Dedifferentiated amniotic fluid mesenchymal stem cell (primary cell): ENCODE data around the gene TPRA1.

Source experiments
- DNase-seq: peaks from one replicate; pipeline ENCODE4 v3.0.0-alpha.2; 2016; ENCODE audit errors: extremely low spot score

Gene TPRA1

GRCh38 chr3:127560051-127560787 lies 30.3 kb downstream of the TPRA1 start:
- no peak for DNase-seq

DNA sequence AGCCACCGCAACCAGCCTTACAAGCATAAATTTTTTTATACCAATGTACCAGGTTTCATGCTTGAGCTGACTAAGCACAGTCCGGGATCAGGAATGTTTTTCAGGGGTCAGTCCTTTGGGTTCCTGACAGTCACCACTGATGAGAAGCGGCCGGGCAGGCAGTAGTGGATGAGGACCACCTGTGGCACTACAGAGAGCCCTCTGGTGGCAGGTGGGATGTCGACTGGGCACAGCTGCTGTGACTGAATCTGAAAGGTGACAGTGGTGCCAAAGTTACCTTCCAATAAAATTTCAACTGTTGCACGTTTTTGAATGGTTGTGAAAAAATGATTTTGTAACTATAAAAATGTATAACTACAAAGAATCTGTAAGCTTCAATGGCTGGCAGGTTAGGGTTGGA lies 34.0 kb downstream of the TPRA1 start:
- DNase-seq, result no peak

DNA sequence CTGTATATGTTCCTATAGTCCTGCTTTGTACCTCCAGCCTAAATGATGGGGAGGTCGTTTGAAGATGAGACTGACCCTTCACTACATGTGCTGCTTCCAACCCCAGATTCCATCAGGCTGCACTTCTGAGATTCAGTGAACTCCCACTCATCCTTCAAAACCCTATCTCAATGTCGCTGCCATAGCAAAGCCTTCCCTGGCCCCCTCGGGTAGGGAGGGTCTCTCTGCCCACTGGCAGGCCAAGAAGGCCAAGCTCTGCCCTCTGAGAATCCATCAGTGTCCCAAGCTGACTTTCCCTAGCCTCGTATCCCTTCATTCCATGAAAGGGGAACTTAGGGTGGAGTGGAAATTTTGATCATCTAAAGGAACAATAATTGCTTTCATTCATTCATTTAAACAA lies 35.4 kb downstream of the TPRA1 start:
- no peak for DNase-seq

- no peak for DNase-seq
Observed at GRCh38 chr3:127552038-127552437, 38.5 kb downstream of the TPRA1 start.

DNA sequence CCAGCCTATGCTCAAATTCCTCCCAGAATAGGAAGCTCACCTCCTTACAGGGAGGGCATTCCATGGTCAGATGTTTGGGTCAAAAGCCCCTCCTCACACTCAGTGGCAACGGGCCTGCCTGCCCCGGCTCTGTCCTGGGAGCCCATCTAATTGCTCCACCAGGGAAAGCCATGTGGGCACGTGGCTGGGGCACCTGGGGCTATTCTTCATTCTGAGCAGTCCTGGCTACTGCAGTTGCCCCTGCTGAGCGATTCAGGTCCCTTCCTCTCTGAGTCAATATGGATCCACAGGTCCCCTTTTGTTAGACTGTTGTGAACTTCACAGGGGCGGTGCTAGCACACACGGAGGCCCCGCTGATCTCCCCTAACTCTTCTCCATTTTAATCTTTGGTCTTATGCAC lies 39.4 kb downstream of the TPRA1 start:
- no peak for DNase-seq

GRCh38 chr3:127550468-127551157 lies 39.9 kb downstream of the TPRA1 start:
- DNase-seq, result no peak

- no peak for DNase-seq
Observed at GRCh38 chr3:127549826-127550467, 40.6 kb downstream of the TPRA1 start.

- DNase-seq, result peak; percentile 40
Observed at GRCh38 chr3:127547761-127548605, 42.5 kb downstream of the TPRA1 start.

DNA sequence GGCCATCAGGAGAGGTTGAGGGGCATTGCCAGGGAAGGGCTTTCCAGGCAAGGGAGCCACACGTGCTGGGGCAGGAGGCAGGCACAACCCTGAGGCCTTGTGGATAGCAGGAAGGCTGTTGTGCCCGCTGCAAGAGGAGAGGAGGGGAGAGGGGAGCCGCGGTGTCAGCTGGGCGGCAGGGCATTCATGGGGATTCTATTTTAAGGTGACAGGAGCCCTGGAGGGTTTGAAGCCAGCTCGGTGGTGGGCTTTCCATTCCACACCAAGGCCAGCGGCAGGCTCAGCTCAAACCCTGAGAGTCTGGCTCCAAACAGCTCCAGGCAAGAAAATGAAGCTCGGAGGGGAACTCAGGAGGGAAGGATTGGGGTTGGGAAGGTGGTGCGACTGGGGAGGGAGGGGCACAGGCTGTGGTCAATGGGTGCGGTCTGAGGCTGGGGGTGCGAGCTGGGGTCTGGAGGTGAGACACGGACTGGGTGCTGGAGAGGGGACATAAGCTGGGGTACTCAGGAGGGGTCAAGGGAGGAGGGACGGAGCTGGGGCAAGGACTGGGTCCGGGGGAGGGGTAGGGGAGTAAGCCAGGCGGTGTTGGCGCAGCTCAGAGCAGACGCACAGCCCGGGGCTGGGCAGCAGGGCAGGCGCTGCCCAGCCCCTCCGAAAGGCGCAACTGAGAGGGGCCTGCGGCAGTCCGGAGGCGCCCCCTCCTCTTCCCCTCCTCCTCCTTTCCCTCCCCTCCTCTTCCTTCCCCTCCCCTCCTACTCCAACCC lies 43.4 kb downstream of the TPRA1 start:
- DNase-seq, result no peak

DNA sequence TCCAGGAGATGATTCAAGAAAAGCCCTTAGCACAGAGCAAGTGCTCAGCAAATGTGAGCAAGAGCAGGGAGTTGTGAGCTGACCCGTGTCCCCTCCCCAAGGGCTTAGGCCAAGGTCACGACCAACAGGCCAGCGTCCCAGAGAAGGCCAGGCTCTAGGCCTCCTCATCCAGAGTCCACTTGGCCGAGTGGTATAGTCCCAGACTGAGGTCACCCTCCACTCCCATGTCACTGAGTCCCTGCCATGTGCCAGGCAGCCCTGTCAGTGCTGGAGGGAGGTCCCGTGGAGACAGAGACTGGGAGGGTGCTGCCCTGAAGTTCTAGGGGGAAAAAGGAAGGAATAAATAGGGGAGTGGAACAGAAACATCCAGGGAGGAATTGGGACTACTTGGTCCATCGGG lies 44.0 kb downstream of the TPRA1 start:
- no peak for DNase-seq

DNA sequence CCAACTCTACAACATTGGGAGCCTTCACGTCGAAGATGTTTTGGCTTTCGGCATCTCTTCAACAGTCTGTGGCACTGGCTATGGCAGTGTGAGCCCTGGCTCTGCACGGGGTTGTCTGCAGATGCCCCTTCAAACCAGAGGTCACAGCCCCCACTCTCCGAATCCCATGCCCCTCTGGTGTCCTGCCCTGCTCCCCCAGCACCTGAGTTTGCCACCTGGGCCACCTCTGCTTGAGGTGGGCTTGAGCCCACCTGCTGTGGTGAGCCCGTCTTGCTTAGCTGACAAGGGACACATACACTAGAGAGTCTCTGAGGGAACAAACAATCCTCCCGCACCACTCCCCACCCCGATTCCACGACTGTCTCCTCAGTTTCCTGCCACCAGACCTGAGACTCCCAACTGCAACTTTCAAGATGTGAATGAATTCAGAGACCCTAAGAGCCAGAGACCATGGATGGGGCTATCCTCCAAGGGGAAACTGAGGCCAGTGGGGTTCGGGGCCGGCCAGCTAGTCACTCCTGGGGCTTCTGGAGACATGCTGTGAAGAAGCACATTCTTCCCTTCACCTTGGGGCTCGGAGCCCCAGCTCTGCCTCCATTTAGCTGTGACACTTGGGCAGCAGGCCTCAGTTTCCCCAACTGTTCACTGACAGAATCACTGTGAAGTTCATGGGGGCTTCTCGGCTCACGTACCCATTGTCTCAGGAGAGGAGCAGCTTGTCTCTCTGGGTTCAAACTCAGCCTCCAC lies 44.6 kb downstream of the TPRA1 start:
- no peak for DNase-seq

- DNase-seq, result no peak
Observed at GRCh38 chr3:127545216-127545615, 45.3 kb downstream of the TPRA1 start.

GRCh38 chr3:127544803-127545201 lies 45.7 kb downstream of the TPRA1 start:
- DNase-seq, result no peak

DNA sequence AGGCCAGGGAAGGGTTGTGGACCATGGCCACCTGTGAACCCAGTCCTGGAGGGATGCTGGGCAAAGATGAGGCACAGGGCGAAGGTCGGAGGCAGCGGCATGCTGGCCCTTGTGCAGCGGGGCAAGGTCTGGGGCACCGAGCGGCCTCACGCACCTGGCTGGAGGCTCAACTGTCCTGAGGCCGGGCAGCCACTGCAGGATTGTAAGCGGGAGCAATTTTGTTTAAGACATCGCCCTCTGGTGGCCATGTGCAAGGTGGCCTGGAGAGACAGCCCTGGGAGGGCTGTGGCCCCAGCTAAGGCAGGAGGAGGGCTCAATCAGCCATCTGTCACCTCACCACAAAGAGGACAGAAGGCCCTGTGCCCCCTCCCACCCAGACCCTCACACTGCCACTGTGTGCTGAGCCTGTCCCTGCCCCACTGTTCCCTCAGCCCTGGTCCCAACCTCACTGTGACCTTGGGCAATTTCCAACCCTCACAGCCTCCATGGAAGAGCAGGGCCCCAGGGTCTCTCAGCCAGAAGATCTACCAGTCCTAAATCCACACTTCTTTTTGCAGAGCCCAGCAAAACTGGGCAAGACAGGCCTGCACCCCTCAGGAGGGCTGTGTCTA lies 46.2 kb downstream of the TPRA1 start:
- DNase-seq, result peak; percentile 19

DNA sequence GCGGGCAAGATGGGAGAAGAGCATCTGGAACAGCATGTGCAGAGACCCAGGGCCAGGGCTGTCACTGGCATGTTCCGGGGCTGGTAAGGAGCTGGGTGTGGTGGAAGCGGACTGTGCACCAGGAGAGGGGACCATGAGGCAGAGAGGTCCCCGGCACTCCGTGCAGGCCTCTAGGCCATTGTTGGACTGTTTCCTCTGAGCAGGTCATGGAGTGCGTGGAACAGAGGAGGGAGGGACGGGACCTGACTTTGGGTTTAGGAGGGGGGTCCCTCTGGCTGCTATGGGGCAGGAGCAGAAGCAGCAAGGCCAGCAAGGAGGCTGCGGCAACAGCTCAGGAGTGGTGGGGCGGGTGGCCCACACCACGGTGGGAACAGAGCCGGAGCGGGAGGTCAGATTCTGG lies 47.1 kb downstream of the TPRA1 start:
- no peak for DNase-seq

- DNase-seq, result no peak
Observed at GRCh38 chr3:127542441-127542952, 48.0 kb downstream of the TPRA1 start.

- no peak for DNase-seq
Observed at GRCh38 chr3:127541320-127541719, 49.2 kb downstream of the TPRA1 start.

DNA sequence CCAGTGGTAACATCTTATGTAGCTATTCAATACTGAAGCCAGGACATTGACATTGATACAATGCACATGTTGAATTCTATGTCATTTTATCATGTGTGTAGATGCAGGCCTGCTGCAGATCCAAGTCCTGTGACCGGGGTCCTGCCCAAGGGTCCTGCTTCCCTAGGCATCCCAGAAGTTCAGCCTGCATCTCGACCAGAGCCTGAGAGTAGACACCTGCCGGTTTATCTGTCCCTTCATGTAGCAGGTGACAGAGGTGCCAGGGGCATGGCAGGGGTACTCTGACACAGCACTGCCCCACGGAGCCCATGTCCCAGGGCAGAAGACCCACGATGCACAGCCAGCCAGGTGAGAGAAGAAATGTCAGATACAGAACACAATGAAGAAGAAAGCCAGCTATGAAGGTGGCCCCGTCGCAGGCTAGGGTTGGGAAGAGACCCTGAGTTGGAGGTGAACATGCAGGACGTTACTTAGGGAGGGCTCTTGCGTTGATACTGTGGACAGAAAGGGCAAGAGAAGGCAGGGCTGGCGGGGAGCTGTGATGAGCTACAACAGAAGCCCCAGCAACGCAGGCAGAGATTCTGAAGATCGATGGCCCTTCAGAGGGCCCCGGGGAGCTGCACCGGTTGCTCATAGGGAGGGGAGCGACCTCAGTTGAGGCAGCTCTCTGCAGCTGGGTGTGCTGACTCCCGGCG lies 51.0 kb downstream of the TPRA1 start:
- DNase-seq, result no peak

- no peak for DNase-seq
Observed at GRCh38 chr3:127538569-127538968, 52.0 kb downstream of the TPRA1 start.
